Measurements from ENCODE around the gene SLC43A3. TPM values are rescaled to one million over a fixed set of nuclear protein-coding genes. Genes with fewer than 3 reads are reported as not detected.
"Not testable (repeated sequence)": the region's sequence is repeated elsewhere in the genome, so short reads cannot be mapped to it uniquely, and the experiment has no call there.

Gene SLC43A3
- total RNA-seq, 2 donors from 2014 or later = 86.9 to 308 TPM

DNA sequence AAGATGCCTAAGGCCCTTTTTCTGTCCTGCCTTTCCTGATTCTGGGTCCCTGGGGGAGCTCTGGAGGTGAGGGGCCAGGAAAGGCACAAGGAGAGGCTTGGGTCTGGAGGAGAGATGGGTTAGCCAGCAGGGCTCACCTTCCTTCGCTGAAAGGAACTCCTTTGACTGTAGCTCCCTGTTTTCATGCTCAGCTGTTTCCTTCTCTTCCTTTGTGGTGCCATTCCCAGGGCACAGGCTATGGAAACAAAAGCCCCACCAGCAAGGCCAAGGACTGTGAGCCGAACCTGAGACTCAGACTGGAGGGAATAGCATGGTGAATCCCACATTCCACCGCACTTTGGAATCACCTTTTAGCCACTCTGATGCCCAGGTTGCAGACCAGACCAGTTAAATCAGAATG, 10.5 kb downstream of the SLC43A3 start:
- no peaks in the 10 kb centered on the region for H3K27me3 Mint-ChIP-seq
- no peak for DNase-seq (ENCODE audit: low spot score)
- no peak for ATAC-seq
- no peaks in the 10 kb centered on the region for H3K9me3 Mint-ChIP-seq
- no peak overlapping the region for H3K4me3 Mint-ChIP-seq
- H3K27ac Mint-ChIP-seq = peak overlapping the region in 1 of 2 donors; percentile 3
- H3K4me1 Mint-ChIP-seq (ENCODE audit: low read depth in 2 of 2) = peaks cover 21 to 23% of the 10 kb centered on the region in 2 donors
- peaks cover 51% of the 10 kb centered on the region for H3K36me3 Mint-ChIP-seq

DNA sequence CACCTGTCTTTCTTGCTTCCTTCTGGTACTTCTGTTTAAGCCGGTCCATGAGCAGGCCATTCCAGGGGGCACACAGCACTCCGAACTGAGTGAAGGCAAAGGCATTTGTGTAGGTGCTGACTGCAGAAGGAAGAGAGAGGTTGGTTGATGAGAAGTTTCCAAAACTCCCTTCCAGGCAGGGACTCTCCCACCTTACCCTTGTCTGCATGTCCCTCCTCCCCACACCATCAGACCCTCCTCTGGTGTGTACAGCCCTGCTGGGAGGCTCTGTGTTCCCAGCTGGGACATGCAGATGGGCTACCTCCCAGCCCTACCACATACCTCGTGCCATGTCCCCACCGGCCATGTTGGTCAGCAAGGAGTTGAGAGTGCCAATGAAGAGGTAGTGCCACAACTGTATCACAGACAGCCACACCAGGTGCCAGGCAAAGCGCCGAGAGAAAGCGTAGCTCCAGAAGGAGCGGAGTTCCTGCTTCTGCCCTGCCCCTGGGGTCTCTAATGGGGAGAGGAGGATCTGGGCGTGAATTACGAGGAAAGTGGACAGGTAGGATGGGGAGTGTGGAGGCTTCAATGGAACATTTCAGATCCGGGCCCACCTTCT, 12.2 kb downstream of the SLC43A3 start:
- ATAC-seq (peak; percentile 32 to 45), DNase-seq (ENCODE audit: low spot score) (no peak)
- Mint-ChIP-seq H3K4me1 (ENCODE audit: low read depth in 2 of 2) (peaks cover 13 to 15% of the 10 kb centered on the region in 2 donors), H3K4me3 (no peak overlapping the region), H3K27ac (no peak overlapping the region), H3K36me3 (peaks cover 62% of the 10 kb centered on the region), H3K9me3 (no peaks in the 10 kb centered on the region), H3K27me3 (no peaks in the 10 kb centered on the region)

DNA sequence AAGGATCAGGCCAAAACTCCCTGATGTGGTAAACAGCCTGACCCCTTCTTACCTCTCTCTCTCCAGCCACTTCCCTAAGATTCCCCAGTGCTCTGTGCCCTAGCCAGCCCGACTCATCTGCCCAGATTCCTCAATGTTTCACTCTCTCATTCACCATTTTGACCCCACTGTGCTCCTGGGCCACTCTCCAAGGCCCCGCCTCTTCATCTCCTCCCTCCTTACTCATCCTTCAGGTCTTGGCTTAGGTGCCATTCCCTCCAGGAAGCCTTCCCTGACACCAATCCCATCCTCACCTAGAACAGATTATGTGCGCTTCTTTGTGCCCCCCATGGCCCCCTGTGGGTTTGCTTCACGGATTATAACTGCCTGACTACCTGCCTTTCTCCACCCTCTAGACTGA, 13.2 kb downstream of the SLC43A3 start:
- Mint-ChIP-seq H3K27ac (no peak overlapping the region), H3K9me3 (no peaks in the 10 kb centered on the region), H3K4me1 (ENCODE audit: low read depth in 2 of 2) (peaks cover 13 to 15% of the 10 kb centered on the region in 2 donors), H3K36me3 (peaks cover 62% of the 10 kb centered on the region), H3K4me3 (no peak overlapping the region), H3K27me3 (no peaks in the 10 kb centered on the region)
- ATAC-seq (peak in 1 of 2 donors; percentile 21), DNase-seq (ENCODE audit: low spot score) (no peak)

DNA sequence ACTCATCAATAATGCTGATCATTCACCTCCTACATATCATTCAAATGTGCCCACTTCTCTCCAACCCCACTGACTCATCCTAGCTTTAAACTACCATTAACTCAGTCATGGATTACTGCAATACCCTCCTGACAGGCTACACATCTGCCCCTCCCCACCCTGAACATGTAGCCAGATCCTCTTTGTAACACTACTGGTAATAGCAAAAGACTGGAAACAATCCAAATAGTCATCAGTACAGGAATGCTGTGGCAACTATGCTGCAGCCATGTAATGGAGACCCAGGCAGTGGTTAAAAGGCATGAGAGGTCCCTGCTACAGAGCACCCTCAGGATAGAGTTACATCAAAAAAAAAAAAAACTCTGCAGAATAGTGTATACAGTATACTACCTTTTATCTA, 16.6 kb downstream of the SLC43A3 start:
- peaks cover 30 to 38% of the 10 kb centered on the region in 2 donors for H3K4me1 Mint-ChIP-seq (ENCODE audit: low read depth in 2 of 2)
- ATAC-seq = no peak
- H3K27ac Mint-ChIP-seq = no peak overlapping the region

DNA sequence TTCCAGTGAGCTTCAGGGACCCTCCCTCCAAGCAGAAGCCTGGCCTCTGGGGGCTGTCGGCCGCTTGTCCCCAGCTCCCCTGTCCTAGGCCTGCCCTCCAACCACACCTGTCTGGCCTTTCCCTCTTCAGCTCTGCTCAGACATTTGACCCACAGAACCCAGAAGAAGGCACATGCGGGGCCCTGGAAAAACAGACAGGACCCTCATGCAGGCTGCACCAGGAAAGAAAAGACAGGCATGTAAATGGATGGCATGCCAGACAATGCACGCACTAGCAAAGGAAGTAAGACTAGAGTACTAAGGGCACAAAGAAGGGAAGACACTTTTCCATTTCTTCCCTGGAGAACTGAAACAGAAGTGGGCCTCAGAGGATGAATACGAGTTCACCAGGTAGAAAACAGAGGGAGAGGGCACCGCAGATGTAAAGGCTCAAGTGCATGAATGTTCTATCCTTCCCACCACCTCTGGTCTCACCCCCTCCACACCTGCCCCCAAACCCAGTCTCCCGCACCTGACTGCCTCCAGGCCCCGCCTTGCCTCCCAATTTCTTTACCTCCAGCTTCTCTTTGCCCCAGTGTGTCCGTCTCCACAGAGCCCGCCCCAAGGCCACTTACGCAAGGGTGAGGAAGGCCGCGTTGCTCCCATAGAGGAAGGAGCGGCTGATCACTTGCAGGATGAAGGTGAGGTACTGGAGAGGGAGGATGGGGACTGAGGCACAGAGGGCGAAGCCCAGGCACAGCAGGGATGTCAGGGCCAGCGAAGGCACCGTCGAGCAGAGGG, 17.4 kb downstream of the SLC43A3 start:
- H3K27me3 Mint-ChIP-seq = no peaks in the 10 kb centered on the region
- ATAC-seq (no peak), DNase-seq (ENCODE audit: low spot score) (no peak)
- peaks cover 53% of the 10 kb centered on the region for H3K36me3 Mint-ChIP-seq
- H3K4me1 Mint-ChIP-seq (ENCODE audit: low read depth in 2 of 2) = peaks cover 28 to 38% of the 10 kb centered on the region in 2 donors
- no peak overlapping the region for H3K4me3 Mint-ChIP-seq
- no peak overlapping the region for H3K27ac Mint-ChIP-seq
- no peaks in the 10 kb centered on the region for H3K9me3 Mint-ChIP-seq

More for the DNA sequence above, 16.6 kb downstream of the SLC43A3 start:
- Mint-ChIP-seq H3K9me3 (no peaks in the 10 kb centered on the region), H3K36me3 (peaks cover 57% of the 10 kb centered on the region), H3K27me3 (no peaks in the 10 kb centered on the region), H3K4me3 (no peak overlapping the region)
- no peak for DNase-seq (ENCODE audit: low spot score)

DNA sequence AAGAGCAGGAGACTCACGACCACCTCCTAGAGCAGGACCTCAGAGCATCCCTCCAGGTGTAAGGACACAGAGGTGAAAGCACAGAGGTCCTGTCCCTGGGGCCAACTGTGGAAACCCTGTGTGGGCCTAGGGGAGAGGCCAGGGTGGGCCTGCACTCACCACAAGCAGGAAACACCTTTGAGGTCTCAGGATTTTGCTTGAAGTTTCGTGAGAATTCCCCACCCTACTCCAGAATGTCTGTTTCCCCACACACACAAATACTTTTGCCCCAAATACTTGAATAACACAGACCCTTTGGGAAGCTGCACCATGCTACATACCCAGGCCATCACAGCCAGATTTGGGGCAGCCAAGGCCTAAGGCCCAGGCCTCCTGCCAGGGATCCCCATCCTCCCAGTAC, 18.1 kb downstream of the SLC43A3 start:
- Mint-ChIP-seq H3K27ac (no peak overlapping the region), H3K27me3 (no peaks in the 10 kb centered on the region), H3K36me3 (peaks cover 49% of the 10 kb centered on the region), H3K4me1 (ENCODE audit: low read depth in 2 of 2) (peaks cover 26 to 34% of the 10 kb centered on the region in 2 donors), H3K9me3 (no peaks in the 10 kb centered on the region), H3K4me3 (no peak overlapping the region)
- DNase-seq (ENCODE audit: low spot score) (no peak), ATAC-seq (no peak)

DNA sequence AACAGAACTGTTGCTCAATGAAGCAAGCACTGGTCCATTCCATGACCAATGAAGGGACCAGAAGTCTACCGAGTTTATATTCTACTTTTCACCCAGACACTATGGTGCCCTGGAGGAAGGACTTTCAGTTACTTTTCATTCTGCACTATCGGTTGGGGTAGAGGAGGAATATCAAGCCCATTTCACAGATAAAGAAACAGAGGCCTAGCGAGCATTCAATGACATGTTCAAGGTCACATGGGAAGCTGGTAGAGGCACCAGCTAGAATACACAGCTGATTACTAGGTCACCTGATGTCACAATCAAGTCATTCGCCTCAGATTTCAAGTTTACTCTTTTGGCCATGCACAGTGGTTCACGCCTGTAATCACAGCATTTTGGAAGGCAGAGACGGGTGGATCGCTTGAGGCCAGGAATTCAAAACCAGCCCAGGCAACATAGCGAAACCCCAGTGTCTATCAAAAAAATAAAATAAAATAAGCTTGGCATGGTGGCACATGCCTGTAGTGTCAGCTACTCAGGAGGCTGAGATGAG, 18.9 kb downstream of the SLC43A3 start:
- H3K4me3 Mint-ChIP-seq = no peak overlapping the region
- H3K4me1 Mint-ChIP-seq (ENCODE audit: low read depth in 2 of 2) = peaks cover 25 to 29% of the 10 kb centered on the region in 2 donors
- H3K27me3 Mint-ChIP-seq = no peaks in the 10 kb centered on the region
- H3K9me3 Mint-ChIP-seq = no peaks in the 10 kb centered on the region
- no peak for ATAC-seq
- no peak for DNase-seq (ENCODE audit: low spot score)
- H3K36me3 Mint-ChIP-seq = peaks cover 42% of the 10 kb centered on the region
- H3K27ac Mint-ChIP-seq = peak overlapping the region in 1 of 2 donors; percentile 79

DNA sequence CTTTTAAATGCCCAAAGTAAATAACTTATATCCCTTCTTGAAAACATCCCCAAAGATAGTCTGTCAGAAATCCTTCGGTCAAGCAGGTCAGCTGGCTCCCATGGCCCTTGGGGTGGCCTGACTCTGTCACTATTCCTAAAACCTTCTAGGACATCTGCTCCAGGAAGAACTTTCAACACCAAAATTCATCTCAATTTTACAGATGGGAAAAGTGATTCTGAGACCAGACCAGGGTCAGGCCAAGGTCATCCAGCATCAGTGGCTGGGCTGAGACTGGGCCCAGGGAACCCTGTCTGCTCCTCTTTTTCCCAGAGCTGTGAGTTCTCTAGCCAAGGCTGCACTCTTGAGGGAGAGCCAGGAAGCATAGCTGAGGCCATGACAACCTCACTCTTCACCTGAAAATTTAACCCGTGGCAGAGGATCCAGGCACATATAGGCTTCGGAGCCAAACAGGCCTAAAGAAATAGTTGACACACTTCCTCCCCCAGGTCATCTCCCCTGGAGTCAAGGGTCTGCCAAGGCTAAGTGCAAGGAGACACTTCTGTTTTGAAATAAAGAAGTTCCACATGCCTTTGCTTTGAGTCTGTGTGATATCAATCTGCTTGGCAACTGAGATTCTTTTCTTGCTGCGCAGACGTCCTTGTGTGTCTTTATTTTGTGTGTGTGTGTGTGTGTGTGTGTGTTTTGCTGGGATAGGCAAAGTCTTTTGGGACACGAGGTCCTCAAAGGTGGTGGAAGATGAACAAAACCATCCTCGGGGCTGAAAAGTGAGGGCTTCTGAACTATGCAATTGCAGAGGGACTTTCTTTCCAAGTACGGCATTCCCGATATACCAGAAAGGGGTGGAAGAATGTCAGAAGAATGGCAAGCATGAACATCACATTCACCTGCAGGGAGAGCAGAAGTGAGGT, 19.7 kb downstream of the SLC43A3 start:
- H3K27me3 Mint-ChIP-seq = no peaks in the 10 kb centered on the region
- peak overlapping the region; percentile 79 to 80 for H3K27ac Mint-ChIP-seq
- H3K4me1 Mint-ChIP-seq (ENCODE audit: low read depth in 2 of 2) = peaks cover 25 to 29% of the 10 kb centered on the region in 2 donors
- DNase-seq (ENCODE audit: low spot score) (no peak), ATAC-seq (no peak)
- H3K4me3 Mint-ChIP-seq = peak overlapping the region; percentile 38
- peaks cover 37% of the 10 kb centered on the region for H3K36me3 Mint-ChIP-seq
- no peaks in the 10 kb centered on the region for H3K9me3 Mint-ChIP-seq

DNA sequence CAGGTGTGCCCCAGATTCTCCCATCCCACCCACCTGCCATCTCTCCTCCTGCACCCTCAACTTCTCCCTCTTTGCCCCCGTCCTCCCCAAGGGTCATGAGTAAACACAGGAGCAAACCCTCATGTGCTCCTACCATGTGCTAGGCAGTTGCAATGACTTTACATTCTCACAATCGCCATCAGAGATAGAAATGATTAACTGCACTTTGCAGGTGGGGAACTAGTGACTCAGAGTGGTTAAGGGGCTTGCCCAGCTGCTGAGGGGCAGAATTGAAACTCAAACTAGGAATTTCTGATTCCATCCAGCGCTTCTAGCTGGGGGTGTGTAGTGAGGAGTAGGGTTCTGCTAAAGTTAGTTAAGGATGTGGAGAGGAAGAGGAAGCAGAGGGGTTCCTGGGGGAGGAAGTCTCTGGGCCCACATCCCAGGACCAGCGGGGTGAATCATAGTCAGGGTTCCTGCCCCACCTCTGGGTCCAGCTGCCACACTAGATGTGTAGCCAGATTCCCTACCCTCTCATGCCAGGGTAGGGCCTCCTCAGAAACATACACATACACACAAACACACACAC, 20.5 kb downstream of the SLC43A3 start:
- ATAC-seq (peak; percentile 74 to 80), DNase-seq (ENCODE audit: low spot score) (no peak)
- Mint-ChIP-seq H3K36me3 (peaks cover 32% of the 10 kb centered on the region), H3K27me3 (no peaks in the 10 kb centered on the region), H3K4me1 (ENCODE audit: low read depth in 2 of 2) (peaks cover 25 to 29% of the 10 kb centered on the region in 2 donors), H3K9me3 (no peaks in the 10 kb centered on the region), H3K27ac (peak overlapping the region; percentile 79 to 80), H3K4me3 (peak overlapping the region; percentile 38)

DNA sequence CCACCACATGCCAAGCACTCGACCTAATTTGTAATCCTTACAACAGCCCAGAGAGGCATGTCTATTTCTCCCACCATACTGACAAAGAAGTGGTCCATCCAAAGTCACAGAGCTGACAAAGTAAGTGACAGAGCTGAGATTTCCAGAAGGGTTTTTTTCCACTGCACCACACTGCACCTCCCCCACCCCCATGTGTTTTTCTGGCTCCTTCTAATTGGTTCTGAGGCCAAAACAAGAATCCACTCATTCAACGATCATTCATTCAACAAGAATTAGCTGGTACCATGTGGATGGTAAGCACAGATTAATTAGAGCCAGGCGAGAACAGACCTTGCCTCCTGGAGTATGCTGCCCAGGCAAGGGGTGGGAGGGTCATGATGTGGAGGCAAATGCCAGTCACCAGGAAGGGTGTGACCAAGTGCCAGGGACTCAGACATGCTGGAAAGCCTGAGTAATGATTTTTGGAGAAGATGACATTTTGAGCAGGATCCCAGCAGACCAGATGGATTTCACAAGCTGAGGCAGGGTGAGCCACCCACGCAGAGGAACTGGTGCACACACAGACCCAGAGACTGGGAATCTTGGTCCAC, 21.6 kb downstream of the SLC43A3 start:
- no peaks in the 10 kb centered on the region for H3K9me3 Mint-ChIP-seq
- ATAC-seq = no peak

DNA sequence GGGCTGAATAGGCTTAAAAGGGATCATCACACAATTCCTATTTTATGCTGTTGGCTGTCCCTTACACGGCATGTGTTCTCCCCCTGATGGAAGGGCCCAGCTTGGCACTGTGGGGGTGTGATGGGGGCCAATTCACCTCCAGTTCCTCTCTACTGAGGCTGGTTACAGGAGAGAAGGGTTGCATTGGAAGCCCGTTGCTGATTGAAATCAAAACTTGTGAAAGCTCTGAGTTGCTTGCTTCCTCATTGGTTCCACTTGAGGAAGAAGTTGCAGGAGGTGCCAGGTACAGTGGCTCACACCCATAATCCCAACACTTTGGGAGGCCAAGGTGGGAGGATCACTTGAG, 23.1 kb downstream of the SLC43A3 start:
- no peak overlapping the region for H3K27ac Mint-ChIP-seq
- peaks cover 17% of the 10 kb centered on the region for H3K36me3 Mint-ChIP-seq

More for the DNA sequence above, 21.6 kb downstream of the SLC43A3 start:
- peaks cover 24% of the 10 kb centered on the region for H3K36me3 Mint-ChIP-seq
- H3K27me3 Mint-ChIP-seq = no peaks in the 10 kb centered on the region
- peak overlapping the region; percentile 79 to 80 for H3K27ac Mint-ChIP-seq
- H3K4me3 Mint-ChIP-seq = no peak overlapping the region
- H3K4me1 Mint-ChIP-seq (ENCODE audit: low read depth in 2 of 2) = peaks cover 24 to 29% of the 10 kb centered on the region in 2 donors
- no peak for DNase-seq (ENCODE audit: low spot score)

DNA sequence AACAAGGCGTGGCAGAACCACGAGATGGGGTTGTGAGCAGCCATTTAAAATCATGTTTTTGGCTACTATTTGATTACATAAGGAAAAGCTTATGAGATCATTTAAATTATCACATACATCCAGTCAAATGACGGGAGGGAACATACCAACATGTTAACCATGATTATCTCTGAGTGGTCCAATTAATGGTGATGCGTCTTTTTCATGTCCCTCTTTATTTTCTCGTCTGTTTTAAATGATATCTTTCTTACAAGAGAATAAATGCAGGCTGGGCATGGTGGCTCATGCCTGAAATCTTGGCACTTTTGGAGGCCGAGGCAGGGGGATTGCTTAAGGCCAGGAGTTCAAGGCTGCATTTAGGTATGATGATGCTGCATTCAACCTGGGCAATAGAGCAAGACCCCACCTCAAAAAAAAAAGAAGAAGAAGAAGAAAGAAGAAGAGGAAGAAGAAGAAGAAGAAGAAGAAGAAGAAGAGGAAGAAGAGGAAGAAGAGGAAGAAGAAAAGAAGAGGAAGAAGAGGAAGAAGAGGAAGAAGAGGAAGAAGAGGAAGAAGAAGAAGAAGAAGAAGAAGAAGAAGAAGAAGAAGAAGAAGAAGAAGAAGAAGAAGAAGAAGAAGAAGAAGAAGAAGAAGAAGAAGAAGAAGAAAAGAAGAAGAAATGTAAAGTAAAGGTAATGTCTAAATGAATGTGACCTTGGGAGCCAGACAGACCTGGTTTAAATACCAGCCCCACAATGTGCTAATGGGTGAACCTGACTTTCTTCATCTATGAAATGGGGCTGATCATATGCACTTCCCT, 23.7 kb downstream of the SLC43A3 start:
- peak overlapping the region in 1 of 2 donors; percentile 18 for H3K27ac Mint-ChIP-seq
- not testable (repeated sequence) for H3K27me3 Mint-ChIP-seq
- H3K36me3 Mint-ChIP-seq = peaks cover 17% of the 10 kb centered on the region

More for the DNA sequence above, 23.1 kb downstream of the SLC43A3 start:
- Mint-ChIP-seq H3K4me3 (no peak overlapping the region), H3K9me3 (no peaks in the 10 kb centered on the region), H3K27me3 (no peaks in the 10 kb centered on the region), H3K4me1 (ENCODE audit: low read depth in 2 of 2) (peaks cover 22 to 29% of the 10 kb centered on the region in 2 donors)
- ATAC-seq = no peak
- DNase-seq (ENCODE audit: low spot score) = no peak

More for the DNA sequence above, 23.7 kb downstream of the SLC43A3 start:
- not testable (repeated sequence) for H3K9me3 Mint-ChIP-seq; DNase-seq (ENCODE audit: low spot score); ATAC-seq; H3K4me3 Mint-ChIP-seq
- peaks cover 22 to 29% of the 10 kb centered on the region in 2 donors for H3K4me1 Mint-ChIP-seq (ENCODE audit: low read depth in 2 of 2)

All from natural killer cell treated with Interleukin-12 subunit alpha and Interleukin-12 subunit beta and Interleukin-15 and Interleukin-18, amount 100 ng/mL, for 72 hours (primary cell).